ENCODE measurements around the gene REXO1. TPM values are rescaled to one million over a fixed set of nuclear protein-coding genes. Genes with fewer than 3 reads are reported as not detected.

The REXO1 gene
- total and polyA plus RNA-seq, 9 of the 15 experiments (the other 6 are each of a cell fraction or from before 2014, with no cell fraction given), result 0.04 to 63.3 (median 15.8) TPM

DNA sequence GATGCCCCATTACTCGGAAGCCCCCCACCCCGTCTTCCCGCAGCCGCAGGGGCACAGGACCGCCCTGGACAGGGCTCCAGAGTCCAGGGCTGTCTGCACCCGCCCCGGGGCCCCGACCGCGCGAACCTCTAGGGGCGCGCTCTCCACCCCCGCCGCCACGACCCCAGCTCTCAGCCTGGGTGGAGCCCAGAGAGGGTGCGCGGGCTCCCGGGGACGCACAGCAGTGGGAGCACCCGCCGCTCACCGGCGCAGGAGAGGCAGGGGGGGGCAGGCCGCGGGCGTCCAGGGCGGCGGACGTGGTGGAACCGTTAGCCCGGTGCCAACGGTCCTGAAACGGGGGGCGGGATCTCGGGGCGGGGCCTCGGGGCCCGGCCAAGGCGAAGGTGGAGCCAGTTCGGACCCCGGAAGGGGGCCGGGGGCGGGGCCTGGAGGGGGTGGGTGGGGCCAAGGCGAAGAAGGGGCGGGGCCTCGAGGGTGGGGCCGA lies 36.3 kb downstream of the REXO1 start, which contains the start of gene ATP8B3 (continued):
- TF ChIP-seq CHD7 (IDR thresholded peaks at IDR 0.05; ENCODE audit: low read depth, low read length) (no peak), EP300 (IDR thresholded peaks at IDR 0.05; ENCODE audit: low read length) (no peak), CEBPZ (IDR thresholded peaks at IDR 0.05; ENCODE audit: borderline replicate concordance, low read depth, low read length) (no peak), CBFA2T3 (IDR thresholded peaks at IDR 0.05) (no peak), TCF3 (CRISPR knock-in tag; IDR thresholded peaks at IDR 0.05) (no peak), ZNF398 (CRISPR knock-in tag; IDR thresholded peaks at IDR 0.05) (no peak), MAFK (IDR thresholded peaks at IDR 0.05; ENCODE audit: low read length) (no peak)
- TF ChIP-seq, protein P1, sequence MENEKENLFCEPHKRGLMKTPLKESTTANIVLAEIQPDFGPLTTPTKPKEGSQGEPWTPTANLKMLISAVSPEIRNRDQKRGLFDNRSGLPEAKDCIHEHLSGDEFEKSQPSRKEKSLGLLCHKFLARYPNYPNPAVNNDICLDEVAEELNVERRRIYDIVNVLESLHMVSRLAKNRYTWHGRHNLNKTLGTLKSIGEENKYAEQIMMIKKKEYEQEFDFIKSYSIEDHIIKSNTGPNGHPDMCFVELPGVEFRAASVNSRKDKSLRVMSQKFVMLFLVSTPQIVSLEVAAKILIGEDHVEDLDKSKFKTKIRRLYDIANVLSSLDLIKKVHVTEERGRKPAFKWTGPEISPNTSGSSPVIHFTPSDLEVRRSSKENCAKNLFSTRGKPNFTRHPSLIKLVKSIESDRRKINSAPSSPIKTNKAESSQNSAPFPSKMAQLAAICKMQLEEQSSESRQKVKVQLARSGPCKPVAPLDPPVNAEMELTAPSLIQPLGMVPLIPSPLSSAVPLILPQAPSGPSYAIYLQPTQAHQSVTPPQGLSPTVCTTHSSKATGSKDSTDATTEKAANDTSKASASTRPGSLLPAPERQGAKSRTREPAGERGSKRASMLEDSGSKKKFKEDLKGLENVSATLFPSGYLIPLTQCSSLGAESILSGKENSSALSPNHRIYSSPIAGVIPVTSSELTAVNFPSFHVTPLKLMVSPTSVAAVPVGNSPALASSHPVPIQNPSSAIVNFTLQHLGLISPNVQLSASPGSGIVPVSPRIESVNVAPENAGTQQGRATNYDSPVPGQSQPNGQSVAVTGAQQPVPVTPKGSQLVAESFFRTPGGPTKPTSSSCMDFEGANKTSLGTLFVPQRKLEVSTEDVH (IDR thresholded peaks at IDR 0.05; ENCODE audit: low read depth, partially characterized antibody), result no peak

Measured in K562 (cell line).